Urothelium cell line (cell line): ENCODE data around the gene FANCD2.
"Not testable (repeated sequence)": the region's sequence is repeated elsewhere in the genome, so short reads cannot be mapped to it uniquely, and the experiment has no call there.

Experiments
- DNase-seq: peaks from one replicate; pipeline ENCODE4 v3.0.0; 2011; ENCODE audit warnings: low spot score, mixed read lengths
- FAIRE-seq: peaks from 2 replicates; lab custom pipeline; 2011; peaks lifted over from hg19 to GRCh38; lab: Jason Lieb, UNC

The FANCD2 gene

DNA sequence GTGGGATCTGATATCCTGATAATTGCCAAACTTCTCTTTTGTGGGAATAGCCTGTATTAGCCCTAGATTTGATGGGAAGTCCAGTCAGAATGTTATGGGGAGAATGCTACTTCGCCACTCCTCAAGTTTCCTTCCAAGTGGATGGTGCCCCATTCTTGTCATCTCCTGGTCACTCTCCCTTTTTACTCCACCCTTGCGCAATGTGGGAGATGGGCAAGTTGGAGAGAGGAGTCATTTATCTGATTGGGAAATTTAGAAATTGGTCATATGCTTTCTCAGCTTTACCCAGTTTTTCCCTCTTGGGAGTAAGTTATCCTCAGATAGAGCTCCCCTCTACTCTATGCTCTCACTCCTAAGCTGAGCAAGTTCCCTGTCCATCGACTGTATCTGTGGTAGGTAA, 67.4 kb downstream of the FANCD2 start:
- FAIRE-seq = no peak

DNA sequence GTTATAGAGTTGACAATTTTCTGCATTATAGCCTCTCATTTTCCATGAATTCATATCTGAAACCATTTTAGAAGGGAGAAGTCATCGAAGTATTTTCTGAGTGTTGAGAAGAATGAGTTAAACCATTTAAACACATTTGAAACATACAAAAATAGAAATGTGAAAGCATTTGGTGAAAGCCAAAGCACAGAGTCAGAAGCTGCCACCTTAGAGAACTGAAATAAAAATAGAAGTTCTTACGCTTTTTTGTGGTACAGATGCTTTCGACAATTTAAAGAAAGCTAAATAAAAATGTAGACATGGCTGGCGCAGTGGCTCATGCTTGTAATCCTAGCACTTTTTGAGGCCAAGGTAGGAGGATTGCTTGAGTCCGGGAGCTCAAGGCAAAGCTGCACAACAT, 72.8 kb downstream of the FANCD2 start:
- no peak for FAIRE-seq
- DNase-seq = no peak

More for the DNA sequence above, 67.4 kb downstream of the FANCD2 start:
- DNase-seq = no peak

DNA sequence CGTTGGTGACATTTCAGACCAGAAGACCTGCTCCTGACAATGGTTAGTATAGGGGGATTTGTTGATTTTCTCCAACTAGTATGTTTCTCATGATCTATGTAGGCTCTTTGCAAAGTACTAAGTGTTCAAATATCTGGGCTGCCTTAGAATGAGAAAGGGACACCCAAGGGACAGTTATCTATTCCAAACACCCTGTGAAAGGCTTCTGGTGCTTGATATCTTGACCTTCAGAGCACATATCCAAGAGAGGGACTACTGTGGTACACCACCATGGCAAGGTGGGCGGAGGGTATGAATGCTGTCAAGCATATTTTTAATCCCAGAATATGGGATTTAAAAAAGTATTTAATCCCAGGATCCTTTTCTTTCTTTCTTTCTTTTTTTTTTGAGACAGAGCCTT, 80.7 kb downstream of the FANCD2 start:
- DNase-seq = no peak
- no peak for FAIRE-seq

DNA sequence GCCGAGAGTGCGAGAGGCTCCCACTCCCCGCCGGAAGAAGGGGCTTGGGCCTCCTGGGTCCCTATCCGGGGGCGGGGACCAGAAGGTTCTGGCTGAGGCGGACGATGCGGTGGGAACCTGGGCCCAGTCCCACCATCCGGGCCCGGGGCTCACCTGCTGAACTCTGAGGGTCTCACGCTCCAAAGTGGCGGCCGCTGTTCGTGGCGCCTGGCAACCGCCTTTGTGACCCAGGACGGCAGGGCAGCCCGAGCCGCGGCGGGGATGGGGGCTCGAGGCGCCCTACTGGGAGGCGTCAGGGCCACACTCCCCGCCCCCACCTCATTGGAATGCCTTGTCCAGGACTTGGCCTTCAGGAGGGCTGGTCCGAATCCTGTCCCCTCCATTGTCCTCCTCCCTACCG, 81.9 kb downstream of the FANCD2 start, which contains the start of gene FANCD2OS:
FANCD2OS (minus strand) TSS at position 165 of the 400 bp plus-strand sequence. CDS start 3,481 bp downstream, outside the sequence.
- FAIRE-seq = no peak
- DNase-seq = no peak

DNA sequence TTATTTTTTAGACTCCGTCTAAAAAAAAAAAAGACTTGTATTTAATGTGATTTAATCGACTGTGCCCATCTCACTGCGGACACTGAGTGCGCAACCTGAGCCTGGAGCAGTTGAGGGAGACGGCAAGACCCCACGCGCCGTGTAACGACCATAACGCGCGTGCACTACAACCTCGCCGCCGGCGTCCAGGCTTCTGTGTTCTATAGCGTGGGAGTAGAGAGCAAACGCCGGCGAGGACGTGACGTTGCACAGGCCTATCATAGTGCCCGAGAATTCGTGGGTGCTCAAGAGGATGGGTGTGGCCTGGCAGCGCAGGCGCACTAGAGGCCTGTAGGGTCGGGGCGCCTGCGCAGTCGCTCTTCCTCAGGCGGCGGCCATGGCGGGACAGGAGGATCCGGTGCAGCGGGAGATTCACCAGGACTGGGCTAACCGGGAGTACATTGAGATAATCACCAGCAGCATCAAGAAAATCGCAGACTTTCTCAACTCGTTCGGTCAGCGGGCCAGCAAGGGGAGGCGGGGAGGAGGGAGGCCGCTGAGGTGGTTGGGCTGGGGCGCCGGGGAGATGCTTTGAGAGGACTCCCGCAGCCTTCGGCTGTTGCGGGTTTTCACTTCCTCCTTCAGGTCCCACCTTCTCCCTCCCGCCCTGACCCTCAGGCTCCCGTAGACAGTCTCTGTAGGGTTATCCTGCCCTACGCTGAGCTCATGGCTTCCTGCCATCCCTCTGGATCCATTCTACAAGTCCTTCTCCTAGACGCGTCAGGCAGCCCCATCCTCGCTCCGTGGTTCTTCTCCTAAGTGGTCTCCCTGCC, 89.3 kb downstream of the FANCD2 start, which contains the start of gene BRK1:
BRK1 (plus strand) TSS at position 350 of the 812 bp plus-strand sequence; CDS start at position 377, 27 bp downstream.
- peak; percentile 65 for FAIRE-seq
- DNase-seq = peak; percentile 99

DNA sequence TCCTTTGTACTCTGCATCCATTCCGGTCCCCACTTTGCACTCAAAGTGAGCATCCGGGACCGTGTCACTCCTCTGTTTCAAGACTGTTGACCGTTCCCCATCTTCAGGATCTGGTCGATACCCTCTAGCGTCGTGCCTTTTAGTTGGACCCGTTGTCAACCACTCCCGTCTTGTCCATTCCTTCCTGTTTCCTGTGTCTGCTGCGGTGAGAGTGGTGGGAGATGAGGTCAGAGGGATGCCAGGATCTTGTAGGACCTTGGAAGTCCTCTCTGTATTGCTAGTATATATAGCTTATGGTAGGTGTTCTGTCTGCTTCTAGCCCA, 89.9 kb downstream of the FANCD2 start:
- DNase-seq (peak; percentile 28), FAIRE-seq (no peak)

DNA sequence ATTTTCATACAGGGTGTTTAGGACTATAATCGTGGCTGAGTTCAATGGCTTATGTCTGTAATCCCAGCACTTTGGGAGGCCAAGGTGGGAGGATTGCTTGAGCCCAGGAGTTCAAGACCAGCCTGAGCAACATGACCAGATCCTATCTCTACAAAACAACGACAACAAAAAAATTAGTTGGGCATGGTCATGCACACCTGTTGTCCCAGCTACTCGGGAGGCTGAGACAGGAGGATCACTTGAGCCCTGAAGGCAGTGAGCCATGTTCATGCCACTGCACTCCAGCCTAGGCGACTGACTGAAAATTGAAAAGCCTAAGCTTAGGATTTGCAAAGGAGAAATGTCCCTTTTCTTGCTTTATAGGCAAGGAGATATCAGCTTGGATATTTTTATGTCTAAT, 90.7 kb downstream of the FANCD2 start:
- no peak for FAIRE-seq
- DNase-seq = no peak

DNA sequence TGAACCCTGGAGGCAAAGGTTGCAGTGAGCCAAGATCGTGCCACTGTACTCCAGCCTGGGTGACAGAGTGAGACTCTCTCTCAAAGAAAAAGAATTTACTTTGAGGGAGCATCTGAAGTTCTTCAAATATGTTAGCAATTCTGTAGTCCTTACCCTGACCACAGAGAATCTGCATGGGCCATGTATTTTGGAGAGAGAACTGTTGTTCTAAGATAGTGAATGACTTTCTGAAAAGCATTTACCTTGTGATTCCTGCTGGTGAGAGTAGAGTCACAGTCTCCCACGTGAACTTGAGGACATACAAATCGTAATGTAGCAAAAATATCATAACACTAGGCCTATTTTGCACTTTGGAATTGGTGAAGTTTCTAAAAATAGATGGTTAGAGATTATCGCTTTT, 93.1 kb downstream of the FANCD2 start:
- DNase-seq (no peak), FAIRE-seq (no peak)

DNA sequence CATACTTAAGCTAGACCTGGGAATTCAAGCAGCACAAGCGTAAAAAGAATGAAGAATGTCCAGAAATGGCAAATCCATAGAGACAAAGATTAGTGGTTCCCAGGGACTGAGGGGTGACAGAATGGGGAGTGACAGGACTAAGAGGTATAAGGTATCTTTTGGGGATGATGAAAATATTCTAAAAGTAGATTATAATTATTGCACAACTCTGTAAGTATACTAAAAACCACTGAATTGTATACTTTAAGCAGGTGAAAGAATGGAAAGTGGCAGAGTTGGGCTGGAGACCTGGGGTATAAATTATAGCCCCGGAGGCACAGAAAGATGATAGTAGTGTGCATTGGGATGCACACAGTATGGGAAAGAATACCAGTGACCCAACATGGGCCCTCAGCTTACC, 94.8 kb downstream of the FANCD2 start:
- no peak for FAIRE-seq
- no peak for DNase-seq

DNA sequence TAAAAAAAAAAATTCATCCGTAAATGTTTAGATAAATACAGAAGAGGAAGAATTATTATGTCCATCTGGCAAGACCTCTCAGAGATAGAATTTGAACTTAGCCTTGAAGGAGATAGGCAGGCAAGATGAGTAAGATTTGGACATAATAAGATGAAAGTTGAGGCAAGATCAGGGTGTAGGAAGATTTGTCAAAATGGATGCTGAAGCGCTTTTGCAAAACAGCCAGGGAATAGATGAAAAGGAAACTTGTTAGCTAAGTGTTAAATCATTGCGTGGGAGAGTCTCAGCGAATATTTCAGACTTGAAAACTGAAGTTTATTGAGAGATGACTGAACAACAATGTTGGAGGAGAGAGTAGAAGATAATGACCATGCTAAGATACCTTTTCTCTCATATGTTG, 96.5 kb downstream of the FANCD2 start:
- FAIRE-seq (no peak), DNase-seq (no peak)

DNA sequence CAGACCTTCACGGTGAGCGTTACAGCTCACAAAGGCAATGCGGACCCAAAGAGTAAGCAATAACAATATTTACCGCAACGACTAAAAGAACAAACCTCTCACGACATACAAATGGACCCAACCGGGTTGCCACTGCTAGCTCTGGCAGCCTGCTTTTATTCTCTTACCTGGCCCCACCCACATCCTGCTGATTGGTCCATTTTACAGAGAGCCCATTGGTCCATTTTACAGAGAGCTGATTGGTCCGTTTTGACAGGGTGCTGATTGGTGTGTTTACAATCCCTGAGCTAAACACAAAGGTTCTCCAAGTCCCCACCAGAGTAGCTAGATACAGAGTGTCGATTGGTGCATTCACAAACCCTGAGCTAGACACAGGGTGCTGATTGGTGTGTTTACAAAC, 109.6 kb downstream of the FANCD2 start:
- not testable (repeated sequence) for FAIRE-seq

DNA sequence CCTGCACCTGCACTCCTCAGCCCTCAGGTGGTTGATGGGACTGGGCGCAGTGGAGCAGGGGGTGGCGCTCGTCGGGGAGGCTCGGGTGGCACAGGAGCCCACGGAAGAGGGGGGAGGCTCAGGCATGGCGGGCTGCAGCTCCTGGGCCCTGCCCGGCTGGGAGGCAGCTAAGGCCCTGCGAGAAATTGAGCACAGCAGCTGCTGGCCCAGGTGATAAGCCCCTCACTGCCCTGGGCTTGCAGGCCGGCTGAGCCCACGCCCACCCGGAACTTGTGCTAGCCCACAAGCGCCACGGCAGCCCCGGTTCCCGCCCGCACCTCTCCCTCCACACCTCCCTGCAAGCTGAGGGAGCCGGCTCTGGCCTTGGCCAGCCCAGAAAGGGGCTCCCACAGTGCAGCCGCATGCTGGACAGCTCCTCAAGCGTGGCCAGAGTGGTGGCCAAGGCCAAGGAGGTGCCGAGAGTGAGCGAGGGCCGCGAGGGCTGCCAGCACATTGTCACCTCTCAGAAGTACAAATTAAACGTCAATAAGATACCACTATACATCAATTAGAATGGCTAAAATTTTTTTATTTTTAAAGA, 110.3 kb downstream of the FANCD2 start:
- DNase-seq = no peak
- no peak for FAIRE-seq

More for the DNA sequence above, 109.6 kb downstream of the FANCD2 start:
- not testable (repeated sequence) for DNase-seq

DNA sequence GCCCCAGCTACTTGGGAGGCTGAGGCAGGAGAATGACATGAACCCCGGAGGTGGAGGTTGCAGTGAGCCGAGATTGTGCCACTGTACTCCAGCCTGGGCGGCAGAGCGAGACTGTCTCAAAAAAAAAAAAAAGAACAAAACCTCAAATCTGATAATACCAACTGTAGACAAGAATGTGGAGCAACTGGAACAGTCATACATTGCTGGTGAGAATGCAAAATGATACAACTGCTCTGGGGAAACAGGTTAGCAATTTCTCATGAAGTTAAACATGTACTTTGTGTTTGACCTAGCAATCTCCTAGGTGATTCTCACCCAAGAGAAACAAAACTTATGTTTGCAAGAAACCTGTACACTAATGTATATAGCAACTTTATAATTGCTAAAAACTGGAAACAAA, 110.9 kb downstream of the FANCD2 start:
- no peak for FAIRE-seq

DNA sequence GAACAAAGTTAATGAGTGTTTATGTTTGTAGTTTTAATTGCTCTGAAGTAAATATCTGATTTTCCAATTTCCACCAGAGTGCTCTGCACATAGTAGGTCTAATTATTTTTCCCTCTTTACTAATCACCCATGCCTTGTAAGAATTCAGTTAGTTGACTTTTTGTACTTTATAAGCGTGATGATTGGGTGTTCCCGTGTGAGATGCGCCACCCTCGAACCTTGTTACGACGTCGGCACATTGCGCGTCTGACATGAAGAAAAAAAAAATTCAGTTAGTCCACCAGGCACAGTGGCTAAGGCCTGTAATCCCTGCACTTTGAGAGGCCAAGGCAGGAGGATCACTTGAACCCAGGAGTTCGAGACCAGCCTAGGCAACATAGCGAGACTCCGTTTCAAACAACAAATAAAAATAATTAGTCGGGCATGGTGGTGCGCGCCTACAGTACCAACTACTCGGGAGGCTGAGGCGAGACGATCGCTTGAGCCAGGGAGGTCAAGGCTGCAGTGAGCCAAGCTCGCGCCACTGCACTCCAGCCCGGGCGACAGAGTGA, 114.8 kb downstream of the FANCD2 start:
- DNase-seq (no peak), FAIRE-seq (no peak)

More for the DNA sequence above, 110.9 kb downstream of the FANCD2 start:
- DNase-seq = no peak

DNA sequence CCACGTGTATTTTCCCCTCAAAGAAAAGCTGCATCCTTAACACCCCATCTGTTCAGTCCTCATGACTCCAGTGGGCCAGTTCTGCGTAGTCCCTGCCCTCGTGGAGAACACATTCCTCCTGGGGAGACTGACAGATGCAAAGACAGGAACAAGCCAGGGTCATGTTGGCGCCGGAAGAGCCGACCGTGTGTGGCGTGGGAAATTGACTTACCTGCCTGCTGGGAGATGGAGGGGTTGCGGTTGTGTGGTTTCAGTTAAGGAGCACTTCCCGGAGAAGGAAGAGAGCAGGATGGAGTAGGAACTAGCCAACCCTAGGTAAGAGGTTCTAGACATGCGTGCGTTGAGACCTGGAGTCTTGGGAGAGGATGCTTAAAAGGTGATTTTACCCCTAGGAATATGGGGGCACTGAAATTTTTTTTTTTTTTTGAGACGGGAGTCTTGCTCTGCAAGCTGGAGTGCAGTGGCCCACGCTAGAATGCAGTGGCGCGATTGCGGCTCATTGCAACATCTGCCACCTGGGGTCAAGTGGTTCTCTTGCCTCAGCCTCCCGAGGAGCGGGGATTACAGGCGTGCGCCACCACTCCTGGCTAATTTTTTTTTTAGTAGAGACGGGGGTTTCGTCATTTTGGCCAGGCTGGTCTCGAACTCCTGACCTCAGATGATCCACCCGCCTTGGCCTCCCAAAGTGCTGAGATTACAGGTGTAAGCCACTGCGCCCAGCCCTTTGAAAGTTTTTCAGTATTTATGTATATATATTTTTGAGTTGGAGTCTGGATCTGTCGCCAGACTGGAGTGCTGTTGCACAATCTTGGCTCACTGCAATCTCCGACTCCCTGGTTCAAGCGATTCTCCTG, 116.7 kb downstream of the FANCD2 start:
- DNase-seq (peak; percentile 21), FAIRE-seq (no peak)

DNA sequence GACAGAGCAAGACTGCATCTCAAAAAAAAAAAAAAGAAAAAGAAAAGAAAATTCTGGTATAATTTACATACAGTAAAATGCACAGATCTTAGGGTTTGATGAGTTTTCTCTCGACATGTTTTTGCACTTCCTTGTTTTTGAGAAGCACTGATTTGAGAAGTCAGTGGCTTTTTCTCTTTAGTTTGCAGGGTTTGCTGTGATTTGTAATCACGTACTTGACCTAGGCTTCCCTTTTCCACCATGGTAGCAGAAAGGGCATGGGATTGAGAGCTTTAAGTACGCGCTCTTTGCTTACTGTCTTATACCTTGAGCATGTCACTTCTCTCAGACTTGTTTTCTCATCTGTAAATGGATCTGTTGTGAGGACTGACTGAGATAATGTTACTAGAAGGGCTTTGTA, 119.4 kb downstream of the FANCD2 start:
- DNase-seq (no peak), FAIRE-seq (no peak)

DNA sequence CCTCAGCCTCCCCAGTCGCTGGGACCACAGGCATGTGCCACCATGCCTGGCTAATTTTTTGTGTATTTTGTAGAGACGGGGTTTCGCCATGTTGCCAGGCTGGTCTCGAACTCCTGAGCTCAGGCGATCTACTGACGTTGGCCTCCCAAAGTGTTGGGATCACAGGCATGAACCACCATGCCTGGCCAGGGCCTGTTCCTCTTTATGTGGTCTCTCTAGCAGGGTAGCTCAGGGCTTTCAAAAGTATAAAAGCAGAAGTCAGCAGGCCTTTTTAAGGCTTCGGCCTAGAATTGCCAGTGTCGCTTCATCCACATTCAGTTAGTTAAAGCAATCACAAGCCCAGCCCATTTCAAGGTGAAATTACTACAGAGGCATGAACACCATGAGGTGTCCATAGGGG, 123.0 kb downstream of the FANCD2 start:
- no peak for DNase-seq
- FAIRE-seq = no peak

DNA sequence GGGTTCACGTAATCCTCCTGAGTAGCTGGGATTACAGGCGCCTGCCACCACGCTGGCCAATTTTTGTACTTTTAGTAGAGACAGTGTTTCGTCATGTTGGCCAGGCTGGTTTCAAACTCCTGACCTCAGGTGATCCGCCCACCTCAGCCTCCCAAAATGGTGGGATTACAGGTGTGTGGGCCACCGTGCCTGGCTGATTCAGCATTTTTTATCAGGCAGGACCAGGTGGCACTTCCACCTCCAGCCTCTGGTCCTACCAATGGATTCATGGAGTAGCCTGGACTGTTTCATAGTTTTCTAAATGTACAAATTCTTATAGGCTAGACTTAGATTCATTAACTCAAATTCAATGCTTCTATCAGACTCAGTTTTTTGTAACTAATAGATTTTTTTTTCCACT, 124.8 kb downstream of the FANCD2 start:
- DNase-seq (no peak), FAIRE-seq (no peak)
